Sciatic nerve (tissue), 2 donors: ENCODE results near the gene REPS2. TPM values are rescaled to one million over a fixed set of nuclear protein-coding genes. Genes with fewer than 3 reads are reported as not detected.

ENCODE experiments used
- ATAC-seq: fragments of 200-7000 bp; cut with Tn5 transposase; one replicate; pipeline ENCODE4 v1.9.1; 2020; ENCODE audit warnings: mild to moderate bottlenecking, moderate library complexity
- DNase-seq: peaks from one replicate; pipeline ENCODE4 v3.0.0-alpha.2; 2020; ENCODE audit warnings: low spot score
- intact Hi-C: fragments of 100-400 bp; cut with DNase I; formaldehyde crosslinking; loops from one replicate; pipeline ENCODE4 v1.14.2; 2022
- total RNA-seq: library from RNA; stranded (reverse); fragmentation: NEBNext Ultra II Directional; extraction: Animal tissue kit (Norgen Biotek cat#: 25700); gene quantifications from one replicate; pipeline ENCODE4 v1.2.1, GENCODE V29; 2021
- donor health status: DM: no; HTN: no; CAD: no.
- donor health status: DM: no; HTN: no; CAD: no.

The REPS2 gene
- total RNA-seq, result 5.9 TPM

DNA sequence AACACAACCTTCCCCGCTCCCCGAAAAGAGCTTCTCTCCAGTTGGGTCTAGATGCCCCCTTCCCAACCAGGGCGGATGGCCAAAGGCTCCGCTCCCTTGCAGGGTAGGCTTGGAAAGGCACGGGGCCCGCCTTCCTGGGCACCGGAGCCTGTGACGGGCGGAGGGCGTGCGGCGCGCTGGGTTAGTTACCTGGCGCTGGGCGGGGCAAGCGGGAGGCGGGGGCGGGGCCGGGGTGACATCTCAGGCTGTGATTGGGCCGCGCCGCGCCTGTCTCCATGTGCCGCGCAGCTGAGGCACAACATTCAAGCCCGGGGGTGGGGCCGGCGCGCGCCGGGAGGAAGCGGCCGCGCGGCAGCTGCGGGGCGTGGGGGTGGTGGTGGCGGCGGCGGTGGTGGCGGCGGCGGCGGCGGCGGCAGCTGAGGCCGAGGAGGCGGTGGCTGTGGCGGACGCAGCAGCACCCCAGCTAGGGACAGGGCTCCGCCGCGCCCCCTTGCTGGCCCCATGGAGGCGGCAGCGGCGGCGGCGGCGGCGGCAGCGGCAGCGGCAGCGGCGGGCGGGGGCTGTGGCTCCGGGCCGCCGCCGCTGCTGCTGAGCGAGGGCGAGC is at the start of gene REPS2:
TSS of gene REPS2 (plus strand) at position 298 of the 604 bp plus-strand sequence. CDS start at position 502, 204 bp downstream.
- intact Hi-C loops, result no loop called here
- peak; percentile 83 for DNase-seq
- ATAC-seq, result peak; percentile 97

DNA sequence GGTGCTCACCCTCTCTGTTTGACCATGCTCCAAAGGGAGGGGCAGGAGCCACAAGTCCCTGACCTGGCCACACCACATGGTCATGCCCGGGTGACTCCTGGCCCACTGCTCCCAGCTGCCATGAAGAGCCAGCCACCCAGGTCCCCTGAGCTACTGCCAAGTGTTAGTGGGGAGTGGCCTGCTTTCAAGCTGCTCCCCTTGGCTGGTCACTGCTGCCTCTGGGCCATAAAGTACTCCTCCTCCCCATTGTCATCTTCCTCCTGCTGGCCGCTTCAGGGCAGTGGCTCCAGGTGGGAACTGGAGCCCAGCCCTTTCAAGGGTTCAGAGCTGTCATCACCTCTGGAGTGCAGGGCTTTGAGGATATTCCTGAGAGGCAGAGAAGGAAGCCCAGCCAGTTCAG is 49.0 kb upstream of the REPS2 start:
- DNase-seq (no peak), ATAC-seq (no peak)
- intact Hi-C loops, result no loop called here

DNA sequence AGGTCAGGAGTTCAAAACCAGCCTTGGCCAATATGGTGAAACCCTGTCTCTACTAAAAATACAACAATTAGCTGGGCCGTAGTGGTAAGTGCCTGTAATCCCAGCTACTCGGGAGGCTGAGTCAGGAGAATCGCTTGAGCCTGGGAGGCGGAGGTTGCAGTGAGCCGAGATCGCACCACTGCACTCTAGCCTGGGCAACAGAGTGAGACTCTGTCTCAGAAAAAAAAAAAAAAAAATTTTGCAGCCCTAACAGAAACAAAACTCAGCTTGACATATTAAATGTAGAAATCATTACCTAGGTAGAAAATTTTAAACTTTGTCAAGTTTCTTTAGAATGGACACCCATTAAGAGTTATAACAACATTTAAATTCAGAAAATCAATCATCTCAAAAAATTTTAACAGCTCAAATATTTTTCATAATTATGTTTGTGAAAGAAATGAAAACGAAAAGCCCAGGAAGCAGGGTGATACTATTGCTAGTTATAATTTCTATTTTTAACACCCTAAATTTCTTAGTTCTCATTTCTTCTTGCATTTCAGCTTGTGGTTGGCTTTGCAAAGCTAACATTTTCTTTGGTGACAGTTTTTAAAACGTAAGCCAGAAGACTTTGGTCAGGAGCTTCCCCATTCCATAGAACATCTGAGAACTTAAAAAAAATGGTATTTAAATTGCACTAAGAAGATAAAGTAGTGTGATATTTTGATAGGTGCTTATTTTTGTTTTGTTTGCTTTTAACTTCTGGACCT is 43.0 kb upstream of the REPS2 start:
- ATAC-seq (no peak), DNase-seq (no peak)
- intact Hi-C loops, result no loop called here

DNA sequence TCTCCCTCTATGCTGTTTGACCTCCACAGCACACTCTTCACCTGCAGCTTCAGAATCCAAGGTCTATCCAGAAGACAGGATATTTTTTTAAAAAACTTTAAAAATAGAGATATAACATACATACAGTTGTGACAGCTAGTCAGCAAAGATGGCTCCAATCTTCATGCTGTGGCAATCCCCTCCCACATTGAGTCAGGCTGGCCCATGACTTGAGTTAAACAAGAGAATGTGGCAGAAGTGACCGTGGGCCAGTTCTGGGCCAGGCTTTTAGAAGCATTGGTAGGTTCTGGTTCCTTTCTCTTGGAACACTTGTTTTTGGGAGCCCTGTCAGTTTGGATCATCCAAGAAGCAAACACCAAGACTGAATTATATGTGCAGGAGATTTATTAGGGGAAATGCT is 36.1 kb upstream of the REPS2 start:
- intact Hi-C loops, result no loop called here
- ATAC-seq, result no peak

DNA sequence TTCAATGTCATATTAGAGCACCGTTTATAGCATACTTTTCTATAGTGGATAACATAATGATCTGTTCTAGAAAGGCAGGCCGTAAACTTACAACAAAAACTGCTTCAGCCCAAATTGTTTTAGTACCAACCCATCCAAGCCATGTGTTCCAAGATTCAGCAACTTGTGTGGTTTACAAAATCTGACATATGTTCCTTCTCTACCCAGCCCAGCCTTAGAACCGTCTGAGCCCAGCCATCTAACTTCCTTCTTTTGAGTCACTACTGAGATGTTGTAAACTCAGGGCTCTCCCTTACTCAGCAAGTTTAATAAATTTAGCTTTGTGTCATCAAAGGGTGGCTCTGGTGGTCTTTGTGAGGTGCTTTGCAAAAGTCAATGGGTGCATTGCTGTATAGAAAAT is 32.4 kb upstream of the REPS2 start:
- no peak for DNase-seq
- ATAC-seq, result peak; percentile 22
- intact Hi-C loops, result no loop called here

More for the DNA sequence above, 36.1 kb upstream of the REPS2 start:
- DNase-seq, result no peak

DNA sequence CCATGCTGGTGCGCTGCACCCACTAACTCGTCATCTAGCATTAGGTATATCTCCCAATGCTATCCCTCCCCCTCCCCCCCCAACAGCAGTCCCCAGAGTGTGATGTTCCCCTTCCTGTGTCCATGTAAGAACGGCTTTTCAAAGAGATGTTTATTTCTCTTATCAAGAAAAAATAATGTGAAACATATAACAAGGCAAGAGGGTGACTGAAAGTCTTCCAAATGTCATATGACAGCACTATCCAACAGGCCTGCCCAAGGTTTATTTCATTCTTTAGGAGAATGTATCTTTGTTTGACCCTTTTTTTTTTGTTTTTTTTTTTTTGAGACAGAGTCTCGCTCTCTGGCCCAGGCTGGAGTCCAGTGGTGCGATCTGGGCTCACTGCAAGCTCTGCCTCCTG is 29.9 kb upstream of the REPS2 start:
- DNase-seq (no peak), ATAC-seq (peak; percentile 34)
- intact Hi-C loops, result no loop called here

DNA sequence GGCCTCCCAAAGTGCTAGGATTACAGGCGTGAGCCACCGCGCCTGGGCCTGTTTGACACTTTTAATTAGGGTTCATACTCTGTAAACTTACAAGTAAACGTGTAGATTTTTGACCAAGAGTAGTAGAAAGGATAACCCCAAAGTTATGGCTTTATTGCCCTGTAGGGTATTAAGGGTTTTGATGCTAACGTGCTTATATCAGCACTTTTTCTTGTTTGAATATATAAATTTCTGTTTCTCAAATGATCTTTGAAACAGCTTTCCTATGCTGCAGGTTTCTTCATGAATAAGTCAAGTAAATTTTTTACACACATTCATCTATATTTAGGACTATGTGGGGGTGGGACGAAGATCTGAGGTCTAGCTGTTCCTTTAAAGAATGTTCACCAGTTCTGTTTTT is 29.3 kb upstream of the REPS2 start:
- ATAC-seq, result no peak
- intact Hi-C loops, result no loop called here
- no peak for DNase-seq

DNA sequence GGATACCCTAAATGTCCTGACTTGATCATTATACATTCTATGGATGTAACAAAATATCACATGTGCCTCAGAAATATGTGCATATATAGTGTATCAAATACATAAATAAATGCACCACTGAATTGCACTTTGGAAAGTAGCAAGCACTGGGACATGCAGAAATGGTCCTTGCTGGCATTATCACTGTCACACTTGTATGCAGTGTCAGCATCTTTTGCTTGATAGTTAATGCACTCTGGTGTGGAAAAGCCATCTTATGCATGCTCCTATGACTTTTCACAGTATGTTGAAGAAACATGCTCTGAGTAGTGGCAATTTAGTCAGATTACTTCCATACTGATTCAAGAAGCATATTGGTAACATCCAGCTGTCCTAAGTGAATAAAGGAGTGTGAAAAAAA is 27.5 kb upstream of the REPS2 start:
- DNase-seq (no peak), ATAC-seq (no peak)
- intact Hi-C loops, result no loop called here

DNA sequence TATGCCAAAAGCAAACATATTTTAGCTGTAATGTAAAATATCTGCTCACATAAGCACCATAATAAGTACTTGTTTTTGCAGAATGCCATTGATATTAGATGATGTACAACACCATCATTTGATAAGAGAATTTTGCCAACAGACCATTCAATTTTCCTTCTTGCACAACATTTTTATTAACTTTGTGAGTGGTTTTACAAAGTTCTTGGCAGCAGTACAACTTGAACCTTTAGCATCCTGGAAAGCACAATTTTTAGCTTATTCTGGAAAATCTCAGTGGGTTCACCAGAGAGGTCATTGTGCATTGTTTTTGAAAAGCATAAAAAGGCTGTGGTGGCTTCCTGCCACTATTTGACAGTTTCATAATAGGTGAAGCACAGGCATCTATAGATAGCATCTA is 26.4 kb upstream of the REPS2 start:
- ATAC-seq (peak; percentile 52), DNase-seq (no peak)
- intact Hi-C loops, result no loop called here

DNA sequence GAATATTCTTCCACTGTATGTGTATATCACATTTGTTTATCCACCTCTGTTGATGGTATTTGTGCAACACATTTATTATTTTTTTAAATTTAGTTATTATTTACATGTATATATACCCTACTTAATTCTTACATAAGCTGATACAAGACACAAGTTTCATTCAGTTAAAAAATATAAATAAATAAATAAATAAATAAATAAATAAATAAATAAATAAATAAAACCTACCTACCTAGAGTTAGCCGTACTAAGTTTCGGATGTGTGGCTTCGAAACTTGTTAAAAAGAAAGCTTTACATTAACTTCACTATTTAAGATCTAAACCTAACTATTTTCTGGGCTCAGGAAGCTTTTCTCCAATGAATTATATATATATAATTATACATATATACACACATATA is 23.3 kb upstream of the REPS2 start:
- no peak for ATAC-seq
- intact Hi-C loops, result no loop called here
- no peak for DNase-seq

DNA sequence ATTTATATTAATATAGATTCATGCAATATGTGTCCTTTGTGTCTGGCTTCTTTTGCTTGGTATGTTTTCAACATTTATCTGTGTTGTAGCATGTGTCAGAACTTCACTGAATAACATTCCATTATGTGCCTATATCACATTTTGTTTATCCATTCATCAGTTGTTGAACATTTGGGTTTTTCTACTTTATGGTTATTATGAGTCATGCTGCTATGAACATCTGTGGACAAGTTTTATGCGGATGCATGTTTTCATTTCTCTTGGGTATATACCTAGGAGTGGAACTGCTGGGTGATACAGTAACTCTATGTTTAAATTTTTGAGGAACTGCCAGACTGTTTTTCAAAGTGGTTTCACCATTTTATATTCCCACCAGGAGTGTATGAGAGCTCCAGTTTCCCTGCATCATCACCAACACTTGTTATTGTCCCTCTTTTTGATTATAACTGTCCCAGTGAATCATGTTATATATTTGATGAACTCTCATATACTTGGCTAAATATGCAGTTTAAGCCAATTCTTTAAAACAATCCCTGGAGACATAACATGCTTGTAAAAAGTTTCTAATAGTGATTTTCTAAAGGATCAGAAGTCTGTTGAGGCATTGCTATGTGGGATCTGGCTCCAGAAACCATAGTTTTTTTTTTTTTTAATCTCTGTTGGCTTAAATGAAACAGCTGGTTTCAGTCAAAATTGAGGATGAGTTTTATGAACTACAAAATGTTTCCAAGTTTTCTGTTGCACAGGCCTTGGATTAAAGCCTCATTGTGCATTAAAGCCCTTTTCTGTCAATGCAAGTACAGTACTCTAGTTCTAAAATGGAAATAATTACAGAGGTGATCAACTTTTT is 21.6 kb upstream of the REPS2 start:
- ATAC-seq, result no peak
- DNase-seq, result no peak
- intact Hi-C loops, result no loop called here

DNA sequence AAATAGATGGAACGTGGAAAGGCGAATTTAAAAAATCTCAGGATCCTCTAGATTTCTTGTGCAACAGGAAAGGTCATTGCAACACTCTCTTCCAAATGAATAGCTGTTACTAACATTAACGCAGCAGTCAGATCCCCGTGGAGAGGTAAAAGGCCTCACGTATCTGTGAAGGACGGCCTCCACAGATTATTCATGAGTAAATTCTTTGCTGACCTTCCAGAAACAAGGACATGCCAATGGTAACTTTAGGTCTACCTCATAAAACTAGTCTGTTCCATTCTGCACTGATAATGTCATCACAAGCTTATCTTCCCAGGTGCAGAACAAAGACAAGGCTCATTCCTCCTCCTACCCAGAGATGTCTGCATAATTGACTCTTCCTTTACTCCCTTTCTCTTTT is 16.1 kb upstream of the REPS2 start:
- intact Hi-C loops, result no loop called here
- DNase-seq (no peak), ATAC-seq (no peak)

DNA sequence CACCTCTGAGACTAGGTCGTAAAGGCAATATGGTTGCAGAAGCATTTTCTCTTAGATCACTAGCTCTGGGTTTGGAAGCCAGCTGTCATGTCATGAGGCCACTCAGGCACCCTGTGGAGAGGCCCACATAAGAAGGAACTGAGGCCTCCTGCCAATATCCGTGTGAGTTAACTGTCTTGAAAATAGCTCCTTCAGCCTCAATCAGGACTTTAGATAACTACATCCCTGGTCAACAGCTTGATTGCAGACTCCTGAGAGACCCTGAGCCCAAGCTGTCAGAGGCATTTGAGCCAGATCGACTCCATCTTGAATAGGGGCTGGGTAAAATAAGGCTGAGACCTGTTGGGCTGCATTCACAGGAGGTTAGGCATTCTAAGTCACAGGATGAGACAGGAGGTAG is 15.1 kb upstream of the REPS2 start:
- intact Hi-C loops, result no loop called here
- DNase-seq (no peak), ATAC-seq (no peak)

DNA sequence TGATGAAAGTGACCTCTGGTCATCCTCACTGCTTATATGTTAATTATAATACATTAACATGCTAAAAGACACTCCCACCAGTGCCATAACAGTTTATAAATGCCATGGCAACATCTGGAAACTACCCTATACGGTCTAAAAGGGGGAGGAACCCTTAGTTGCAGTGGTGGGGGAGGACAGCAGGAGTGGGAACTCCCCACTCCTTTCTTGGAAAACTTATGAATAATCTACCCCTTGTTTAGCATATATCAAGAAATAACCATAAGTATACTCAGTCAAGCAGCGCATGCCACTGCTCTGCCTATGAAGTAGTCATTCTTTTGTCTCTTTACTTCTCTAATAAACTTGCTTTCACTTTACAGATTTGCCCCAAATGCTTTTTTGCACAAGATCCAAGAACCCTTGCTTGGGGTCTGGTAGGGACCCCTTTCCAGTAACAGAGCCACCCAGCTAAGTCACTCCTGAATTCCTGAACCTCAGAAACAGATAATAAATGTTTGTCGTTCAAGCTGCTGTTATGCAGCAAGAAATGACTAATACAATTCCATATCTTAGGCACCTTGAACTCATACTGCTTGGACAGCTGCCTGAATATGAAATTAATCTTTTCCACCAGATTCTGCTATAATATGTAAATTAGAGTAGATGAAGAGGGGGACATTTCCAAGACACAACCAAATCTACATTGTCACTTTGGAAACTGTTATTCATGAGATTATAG is 14.4 kb upstream of the REPS2 start:
- ATAC-seq (no peak), DNase-seq (no peak)
- intact Hi-C loops, result no loop called here

DNA sequence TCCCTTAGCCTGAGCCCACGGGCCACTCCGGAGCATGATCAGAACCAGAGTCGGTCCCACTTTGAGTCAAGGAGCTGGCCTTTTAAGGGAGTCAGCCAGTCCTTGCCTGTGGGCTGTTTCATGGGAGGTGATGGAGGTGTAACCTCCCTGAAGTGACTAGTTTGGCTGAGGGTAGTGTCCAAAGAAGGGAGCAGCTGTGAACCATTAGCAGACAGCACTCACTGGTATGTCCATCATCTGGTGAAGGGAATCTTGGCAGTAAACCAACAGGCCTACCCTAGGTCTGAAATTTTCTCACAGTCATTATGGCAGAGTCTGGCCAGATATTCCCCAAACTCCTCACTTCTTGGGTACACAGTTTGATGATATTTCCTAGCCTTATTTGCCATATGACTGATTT is 12.3 kb upstream of the REPS2 start:
- no peak for DNase-seq
- no peak for ATAC-seq
- intact Hi-C loops, result no loop called here

DNA sequence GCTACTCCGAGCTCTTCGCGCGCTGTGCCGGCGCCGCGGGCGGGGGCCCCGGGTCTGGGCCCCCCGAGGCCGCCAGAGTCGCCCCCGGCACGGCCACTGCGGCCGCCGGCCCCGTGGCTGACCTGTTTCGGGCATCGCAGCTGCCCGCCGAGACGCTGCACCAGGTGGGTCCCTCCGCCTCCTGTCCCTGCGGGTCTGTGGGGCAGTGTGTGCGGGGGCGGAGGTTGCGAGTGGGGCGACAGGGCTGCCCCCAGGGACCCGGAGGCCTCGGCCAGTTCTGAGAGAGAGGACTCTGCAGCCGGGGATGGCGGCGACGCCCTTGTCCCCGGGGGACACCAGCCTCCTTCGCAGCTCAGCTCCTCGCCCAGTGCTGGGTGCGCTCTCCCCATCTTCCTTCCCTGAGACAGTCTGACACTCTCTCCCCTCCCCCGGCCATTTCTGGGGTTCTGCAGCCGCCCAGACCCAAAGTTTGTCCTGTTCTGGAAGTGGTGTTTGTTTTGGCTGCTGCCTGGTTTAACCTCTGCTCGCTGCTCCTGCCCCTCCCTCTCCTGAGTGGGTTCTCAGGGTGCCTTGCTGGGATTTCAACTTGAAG is 609 bp downstream of the REPS2 start:
- peak; percentile 58 for ATAC-seq
- intact Hi-C loops, result no loop called here
- DNase-seq, result no peak

DNA sequence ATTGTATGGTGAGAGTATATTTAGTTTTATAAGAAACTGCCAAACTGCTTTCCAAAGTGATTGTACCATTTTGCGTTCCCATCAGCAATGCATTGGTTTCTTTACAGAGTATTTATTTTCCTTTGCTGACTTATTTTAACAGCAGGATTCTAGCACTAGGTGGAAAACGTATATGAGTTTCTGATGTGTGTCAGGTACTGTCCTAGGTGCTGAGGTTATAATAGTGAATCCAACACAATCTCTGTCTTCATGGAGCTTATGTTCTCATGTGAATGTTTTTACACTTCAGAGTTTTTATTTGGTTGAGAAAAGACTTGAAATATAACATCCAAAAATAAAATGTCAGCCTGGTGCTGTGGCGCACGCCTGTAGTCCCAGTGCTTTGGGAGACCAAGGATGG is 4.0 kb downstream of the REPS2 start:
- intact Hi-C loops, result no loop called here
- DNase-seq, result no peak
- no peak for ATAC-seq

DNA sequence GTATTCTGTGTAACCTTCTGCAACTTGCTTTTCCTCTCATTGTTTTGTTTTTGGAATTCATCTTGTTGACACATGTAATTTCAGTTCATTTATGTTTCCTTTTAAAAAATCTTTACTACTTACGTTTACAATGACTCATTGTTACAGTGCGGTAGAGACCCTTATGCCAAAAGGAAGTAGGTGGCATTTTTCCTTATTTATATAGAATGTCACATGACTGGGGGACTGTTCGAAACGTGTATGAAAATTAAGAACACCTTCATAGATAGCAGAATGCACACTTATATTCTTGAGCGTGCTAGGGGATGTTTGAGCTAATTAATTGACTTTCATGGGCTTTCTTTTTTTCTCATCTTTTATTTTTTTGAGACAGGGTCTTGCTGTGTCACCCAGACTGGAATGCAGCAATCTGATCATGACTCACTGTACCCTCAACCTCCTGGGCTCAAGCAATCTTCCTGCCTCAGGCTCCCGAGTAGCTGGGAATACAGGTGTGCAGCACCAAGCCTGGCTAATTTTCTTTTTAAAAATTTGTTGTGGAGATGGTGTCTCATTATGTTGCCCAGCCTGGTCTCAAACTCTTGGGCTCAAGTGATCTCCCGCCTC is 7.3 kb downstream of the REPS2 start:
- intact Hi-C loops, result no loop called here
- ATAC-seq (no peak), DNase-seq (no peak)

DNA sequence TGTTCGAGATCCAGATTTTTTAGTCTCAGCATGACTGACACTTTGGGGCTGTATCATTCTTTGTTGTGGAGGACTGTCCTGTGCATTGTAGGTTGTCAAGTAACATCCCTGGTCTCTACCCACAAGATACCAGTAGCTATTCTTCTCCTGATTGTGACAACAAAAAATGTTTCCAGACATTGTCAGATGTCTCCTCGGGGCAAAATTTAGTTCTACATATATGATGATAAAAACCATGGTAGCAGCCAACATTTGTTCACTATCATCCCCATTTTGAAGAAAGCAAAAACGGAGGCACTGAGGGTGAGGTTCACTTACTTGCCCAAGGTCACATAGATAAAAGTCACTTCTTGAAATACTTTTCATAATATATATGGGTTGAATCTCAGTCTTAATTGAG is 11.3 kb downstream of the REPS2 start:
- intact Hi-C loops, result no loop called here
- DNase-seq, result no peak
- ATAC-seq, result no peak
